GM18502 (cell line): ENCODE data around the gene DPH1.

ENCODE experiments used
- ATAC-seq: cut with Tn5 transposase; IDR thresholded peaks from one replicate; pipeline ENCODE4 v1.9.1; 2021; ENCODE audit warnings: mild to moderate bottlenecking; ENCODE audit not compliant: unreplicated experiment, poor library complexity

Gene DPH1

GRCh38 chr17:2025220-2025621 lies 4.7 kb upstream of the DPH1 start, which contains the start of gene RTN4RL1:
RTN4RL1 (minus strand) TSS chr17:2025334; CDS start chr17:2024865, 469 bp downstream.
- no peak for ATAC-seq

DNA sequence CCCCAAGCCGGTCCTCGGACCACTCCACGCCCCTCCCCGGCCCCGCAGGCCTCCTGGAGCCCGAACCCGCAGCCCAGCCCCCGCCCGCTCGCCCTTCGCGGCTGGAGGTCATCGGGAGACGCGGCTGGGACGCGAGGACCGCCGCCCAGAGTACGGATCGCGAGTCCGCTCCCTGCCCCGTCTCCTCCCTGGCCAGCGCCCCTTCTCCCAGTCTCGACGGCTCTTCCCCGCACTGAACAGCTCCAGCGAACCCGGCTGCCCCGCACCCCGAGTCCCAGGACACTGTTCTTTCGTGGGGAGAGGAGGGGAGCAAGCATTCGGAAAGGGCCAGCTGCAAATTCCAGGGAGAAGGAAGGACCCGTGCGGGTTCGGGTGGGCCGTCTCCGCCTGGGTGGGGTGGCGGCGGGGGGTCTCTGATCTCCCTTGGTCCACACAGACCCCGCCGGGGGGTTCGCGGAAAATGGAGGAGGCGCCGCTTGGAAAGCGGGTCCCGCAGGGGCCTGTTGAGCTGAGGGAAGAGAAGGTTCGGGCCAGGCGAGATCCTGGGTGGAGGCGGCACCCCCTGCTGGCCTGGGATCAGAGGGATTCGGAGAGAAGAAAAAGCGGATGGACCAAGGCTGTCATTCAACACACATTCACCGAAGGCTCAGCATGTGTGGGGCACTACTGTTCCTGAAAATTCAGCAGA lies 4.2 kb upstream of the DPH1 start:
- ATAC-seq, result no peak

DNA sequence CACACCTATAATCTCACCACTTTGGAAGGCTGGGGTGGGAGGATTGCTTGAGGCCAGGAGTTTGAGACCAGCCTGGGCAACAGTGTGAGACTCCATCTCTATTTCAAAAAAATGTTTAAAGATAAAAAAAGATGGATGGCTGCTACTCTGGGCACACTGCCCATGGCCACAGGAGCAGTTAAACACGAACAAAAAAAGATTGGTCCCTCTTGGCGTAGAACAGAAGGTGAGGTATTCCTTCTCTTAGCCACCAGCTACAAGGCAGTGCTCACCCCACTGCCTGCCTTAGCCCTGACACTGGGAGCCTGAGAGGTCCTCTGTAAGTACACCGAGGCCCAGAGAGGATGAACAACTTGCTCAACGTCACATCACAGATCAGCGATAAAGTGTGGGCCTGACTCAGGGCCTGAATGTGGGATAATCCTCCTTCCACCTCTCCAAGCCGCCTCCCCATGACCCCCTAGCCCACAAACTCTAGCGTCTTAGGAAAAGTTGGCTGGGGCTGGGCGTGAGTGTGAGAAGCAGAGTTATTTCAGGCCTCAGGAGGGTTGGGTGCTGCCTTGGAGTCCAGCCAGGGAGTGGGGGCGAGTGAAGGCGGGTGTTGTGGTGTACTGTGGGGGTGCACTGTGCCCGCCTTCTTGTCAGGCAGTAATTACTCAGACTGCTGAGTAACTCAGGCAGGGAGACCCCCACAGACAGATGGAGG lies 2.3 kb upstream of the DPH1 start:
- no peak for ATAC-seq

DNA sequence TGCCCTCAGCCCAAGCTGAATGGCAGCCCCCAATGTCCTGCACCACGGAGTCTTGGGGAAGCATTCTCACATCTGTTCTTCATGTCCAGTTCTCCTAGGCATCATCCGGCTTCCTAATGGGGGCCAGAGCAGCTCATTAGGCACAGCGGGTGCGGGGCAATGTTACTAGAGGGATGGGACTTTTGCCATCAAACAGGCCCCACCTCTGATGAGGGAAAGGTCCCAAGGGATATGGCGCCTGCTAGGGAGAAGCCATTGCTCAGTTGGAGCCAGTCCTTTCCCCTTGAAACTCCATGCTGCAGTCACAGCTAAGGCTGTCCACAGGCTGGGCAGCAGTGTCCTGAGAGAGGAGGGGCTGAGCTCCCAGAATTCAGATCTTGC lies 1.7 kb upstream of the DPH1 start:
- ATAC-seq, result no peak

- ATAC-seq, result no peak
These were observed 1.2 kb upstream of the DPH1 start for GRCh38 chr17:2028737-2029136.

DNA sequence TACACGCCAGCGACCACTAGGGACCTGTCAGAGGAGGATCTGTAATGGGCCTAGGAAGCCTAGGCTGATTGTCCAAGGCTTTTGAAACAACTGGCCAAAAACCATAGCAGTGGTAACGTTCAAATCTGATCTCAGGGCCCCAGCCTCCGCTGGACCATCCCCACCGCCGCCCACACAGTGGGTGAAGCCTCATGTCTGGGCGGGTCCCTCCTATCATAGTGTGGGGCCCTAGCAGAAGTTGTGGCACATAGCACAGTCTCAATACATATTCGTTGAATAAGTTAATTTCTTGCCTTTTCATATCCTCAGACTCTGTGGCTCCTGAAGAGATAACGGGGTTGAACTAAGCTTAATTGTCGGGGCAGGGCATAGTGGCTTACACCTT lies 818 bp downstream of the DPH1 start:
- ATAC-seq, result no peak

- ATAC-seq, result no peak
These were observed 3.2 kb downstream of the DPH1 start for GRCh38 chr17:2033153-2033552.

DNA sequence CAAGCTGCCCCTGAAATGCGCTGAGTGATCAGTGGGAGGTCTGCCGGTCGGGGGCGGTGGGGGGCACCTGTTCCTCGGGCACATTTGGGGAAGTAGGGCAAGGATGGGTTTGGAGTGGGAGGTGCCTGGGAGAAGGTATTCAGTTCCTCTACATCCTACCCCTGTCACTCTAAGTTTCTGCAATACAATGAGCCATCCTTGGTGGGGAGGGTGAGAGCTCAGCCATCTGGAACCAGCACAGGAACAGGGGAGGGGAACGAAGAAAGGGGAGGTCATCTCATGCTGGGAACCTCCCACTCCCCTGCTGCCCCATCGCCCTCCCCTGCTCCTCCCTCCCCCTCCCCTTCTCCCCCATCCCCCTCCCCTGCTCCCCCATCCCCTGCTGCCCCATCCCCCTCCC lies 4.2 kb downstream of the DPH1 start:
- no peak for ATAC-seq

DNA sequence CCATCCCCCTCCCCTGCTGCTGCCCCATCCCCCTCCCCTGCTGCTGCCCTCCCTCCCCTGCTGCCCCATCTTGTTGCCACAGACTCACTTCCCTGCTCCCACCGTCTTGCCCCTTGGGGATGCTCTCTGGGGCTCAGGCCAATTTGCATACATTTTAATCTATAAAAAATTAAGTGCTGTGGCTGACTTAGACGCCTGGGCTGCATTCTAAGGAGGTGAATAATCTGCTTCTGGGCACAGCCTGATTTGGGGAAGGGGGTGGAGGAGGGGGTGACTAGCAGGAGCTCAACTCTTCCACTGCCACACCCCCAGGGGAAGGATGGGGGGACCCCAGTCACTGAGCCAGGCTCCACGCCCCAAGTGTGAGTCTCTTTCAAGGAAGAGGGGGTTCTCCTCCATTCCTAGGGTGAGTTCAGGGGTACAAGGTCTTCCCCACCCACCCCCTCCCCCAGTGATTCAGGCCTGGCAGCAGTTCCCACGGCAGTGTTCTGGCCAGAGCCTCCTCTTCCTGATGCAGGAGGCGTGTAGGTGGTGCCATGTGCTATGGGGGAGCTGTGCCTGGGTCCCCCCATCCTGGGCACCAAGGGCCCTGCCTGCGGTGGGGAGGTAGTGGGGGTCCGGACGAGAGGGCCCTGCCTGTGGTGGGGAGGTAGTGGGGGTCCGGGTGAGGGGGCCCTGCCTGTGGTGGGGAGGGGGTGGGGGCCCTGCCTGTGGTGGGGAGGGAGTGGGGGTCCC lies 5.0 kb downstream of the DPH1 start:
- ATAC-seq, result no peak

DNA sequence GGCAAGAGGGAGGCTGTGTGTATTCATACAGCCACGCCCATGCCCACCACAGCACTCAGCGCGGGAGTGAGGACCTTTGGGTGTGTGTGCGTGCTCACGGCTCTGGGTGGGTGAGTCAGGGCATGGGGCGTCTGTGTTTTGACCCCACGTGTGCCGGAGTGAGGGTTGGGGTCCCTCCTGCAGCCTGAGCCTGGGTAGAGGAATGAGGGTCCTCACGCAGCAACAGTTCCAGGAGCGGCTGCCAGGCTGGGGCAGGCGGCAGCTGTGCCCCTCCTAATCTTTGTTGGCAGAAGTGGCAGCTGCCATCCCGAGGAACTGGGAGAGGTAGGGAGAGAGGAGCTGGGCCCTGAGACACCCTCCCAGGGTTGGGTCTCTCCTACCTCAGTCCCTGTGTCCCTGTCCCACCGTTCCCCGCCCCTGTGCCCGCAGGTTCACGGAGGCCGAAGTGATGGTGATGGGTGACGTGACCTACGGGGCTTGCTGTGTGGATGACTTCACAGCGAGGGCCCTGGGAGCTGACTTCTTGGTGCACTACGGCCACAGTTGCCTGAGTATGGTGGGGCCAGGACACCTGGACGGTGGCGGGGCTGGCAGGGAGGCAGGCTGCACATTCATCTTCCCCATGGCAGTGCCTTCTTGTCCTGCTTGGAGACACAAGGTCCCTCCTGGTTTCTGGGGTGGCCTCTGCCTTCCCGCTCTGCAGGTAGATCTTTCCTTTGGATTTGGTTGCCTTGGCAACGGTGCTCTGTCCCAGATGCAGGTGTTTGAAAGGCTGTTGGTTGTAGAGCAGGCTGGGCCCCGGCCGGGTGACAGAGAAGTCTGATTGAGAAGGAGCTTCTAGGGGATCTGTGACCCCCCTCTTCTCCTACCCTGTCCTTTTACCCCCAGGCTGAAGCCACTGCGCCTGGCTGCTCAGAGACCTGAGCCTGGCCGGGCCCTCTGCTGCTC lies 5.9 kb downstream of the DPH1 start:
- ATAC-seq, result no peak

DNA sequence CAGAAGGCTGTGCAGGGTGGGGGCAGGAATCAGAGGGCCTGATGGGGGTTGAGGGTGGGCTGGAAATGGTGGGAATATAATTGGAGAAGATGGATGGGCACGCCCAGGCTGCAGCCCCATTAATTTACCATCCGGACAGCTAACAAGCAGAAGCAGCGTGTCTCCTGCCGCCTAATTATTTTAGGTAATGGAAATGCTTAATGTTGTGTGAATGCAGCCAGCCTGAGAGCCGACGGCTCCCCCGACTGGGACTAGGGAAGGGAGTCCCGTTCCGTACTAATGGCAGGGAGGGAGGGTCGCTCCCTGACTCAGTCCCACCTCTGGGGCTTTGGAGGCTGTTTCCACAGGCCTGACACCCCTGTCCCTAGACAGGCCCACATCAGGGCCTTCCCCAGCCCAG lies 7.2 kb downstream of the DPH1 start:
- ATAC-seq, result no peak

GRCh38 chr17:2040219-2040827 lies 10.4 kb downstream of the DPH1 start:
- ATAC-seq, result no peak

- no peak for ATAC-seq
These were observed 11.1 kb downstream of the DPH1 start for GRCh38 chr17:2040942-2041560.

DNA sequence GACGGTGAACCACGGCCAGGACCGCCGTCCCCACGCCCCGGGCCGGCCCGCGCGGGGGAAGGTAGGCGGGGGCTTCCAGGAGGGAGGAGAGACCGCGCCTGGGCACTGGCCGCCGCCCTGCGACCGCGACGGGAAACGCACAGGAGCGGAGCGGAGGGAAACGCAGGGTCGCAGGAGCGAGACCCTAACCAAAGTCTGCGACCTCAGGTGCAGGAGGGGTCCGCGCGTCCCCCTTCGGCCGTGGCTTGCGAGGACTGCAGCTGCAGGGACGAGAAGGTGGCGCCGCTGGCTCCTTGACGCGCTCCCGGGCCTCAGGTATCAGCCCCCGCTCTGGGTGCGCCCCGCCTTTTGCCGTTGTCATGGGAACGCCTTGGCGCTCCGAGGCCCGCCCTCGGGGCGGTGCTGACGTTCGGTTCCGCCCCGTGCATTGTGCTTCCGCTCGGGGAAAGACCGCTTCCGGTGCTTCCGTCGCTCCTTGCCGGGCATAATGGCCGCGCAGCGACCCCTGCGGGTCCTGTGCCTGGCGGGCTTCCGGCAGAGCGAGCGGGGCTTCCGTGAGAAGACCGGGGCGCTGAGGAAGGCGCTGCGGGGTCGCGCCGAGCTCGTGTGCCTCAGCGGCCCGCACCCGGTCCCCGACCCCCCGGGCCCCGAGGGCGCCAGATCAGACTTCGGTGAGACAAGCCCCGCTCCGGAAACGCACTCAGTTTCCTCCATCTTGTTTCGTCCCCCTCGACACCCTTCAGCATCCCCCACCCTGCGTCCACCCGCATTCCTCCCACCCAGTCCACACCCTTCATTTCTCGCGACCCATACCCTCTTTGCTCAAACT lies 11.8 kb downstream of the DPH1 start, which contains the start of gene OVCA2:
Gene OVCA2, plus strand, starts transcription at position 462 of the 829 bp plus-strand sequence. Its CDS starts 26 bp downstream, at position 488.
- ATAC-seq, result peak; percentile 87

DNA sequence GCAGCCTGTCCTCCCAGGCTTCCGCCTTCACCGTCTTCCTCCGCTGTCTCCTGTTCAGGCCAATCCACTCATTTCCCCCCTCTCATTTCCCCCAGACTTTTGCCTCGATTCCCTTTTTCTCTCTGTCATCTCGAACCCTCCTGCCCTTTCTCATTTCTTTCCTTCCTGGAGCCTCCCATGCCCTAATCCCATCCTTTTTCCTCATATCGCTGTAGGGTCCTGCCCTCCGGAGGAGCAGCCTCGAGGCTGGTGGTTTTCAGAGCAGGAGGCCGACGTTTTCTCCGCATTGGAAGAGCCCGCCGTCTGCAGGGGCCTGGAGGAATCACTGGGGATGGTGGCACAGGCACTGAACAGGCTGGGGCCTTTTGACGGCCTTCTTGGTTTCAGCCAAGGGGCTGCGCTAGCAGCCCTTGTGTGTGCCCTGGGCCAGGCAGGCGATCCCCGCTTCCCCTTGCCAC lies 12.5 kb downstream of the DPH1 start:
- ATAC-seq, result no peak

DNA sequence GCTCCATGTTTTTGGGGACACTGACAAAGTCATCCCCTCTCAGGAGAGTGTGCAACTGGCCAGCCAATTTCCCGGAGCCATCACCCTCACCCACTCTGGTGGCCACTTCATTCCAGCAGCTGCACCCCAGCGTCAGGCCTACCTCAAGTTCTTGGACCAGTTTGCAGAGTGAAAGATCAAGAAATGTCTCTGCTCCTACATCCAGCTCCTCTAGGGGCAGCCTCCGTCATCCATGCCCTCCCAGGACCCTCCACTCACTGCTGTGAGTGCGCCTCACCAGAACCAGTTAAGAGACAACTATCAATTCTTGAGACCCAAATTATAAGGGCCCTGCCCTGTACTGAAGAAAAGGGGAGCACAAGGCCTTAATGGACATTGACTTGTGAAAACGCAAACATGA lies 13.0 kb downstream of the DPH1 start:
- no peak for ATAC-seq

- ATAC-seq, result no peak
These were observed 13.8 kb downstream of the DPH1 start for GRCh38 chr17:2043785-2044184.

DNA sequence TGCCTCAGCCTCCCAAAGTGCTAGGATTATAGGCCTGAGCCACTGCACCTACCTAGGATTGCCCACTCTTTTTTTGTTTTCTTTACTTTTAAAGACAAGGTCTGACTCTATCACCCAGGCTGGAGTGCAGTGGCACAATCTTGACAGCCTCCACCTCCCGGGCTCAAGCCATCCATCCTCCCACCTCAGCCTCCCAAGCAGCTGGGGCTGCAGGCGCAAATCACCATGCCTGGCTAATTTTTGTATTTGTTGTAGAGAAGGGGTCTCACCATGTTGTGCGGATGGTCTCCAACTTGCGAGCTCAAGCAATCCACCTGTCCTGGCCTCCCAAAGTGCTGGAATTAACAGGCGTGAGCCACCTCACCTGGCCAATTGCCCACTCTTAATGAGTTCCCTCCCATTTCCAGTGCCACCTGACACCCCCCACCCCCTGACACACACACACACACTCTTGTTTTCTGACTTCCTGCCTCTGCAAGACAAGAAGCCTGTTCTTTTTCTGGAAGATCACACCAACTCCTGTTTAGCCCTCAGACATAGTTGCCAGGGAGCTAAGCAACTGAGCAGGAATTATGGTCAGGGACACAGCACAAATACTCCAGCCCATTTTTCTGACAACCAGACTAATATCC lies 14.4 kb downstream of the DPH1 start:
- ATAC-seq, result no peak
